Hepatocyte (in vitro differentiated cells): ENCODE data around the gene HSPA12A. TPM values are rescaled to one million over a fixed set of nuclear protein-coding genes. Genes with fewer than 3 reads are reported as not detected.

Experiments
- DNase-seq: peaks from one replicate; pipeline ENCODE4 v3.0.0-alpha.2; 2016; ENCODE audit warnings: low spot score
- H2AFZ ChIP-seq: fragments of 200-600 bp; sonication (generic); 2 replicates; pipeline ENCODE4 v1.6.0; 2016; ENCODE audit warnings: antibody characterized with exemption, mild to moderate bottlenecking
- H3K27ac ChIP-seq: fragments of 200-600 bp; sonication (generic); 2 replicates; pipeline ENCODE4 v1.5.1; 2016; ENCODE audit warnings: mild to moderate bottlenecking
- H3K27me3 ChIP-seq: fragments of 200-600 bp; sonication (generic); 2 replicates; pipeline ENCODE4 v1.6.1; 2016
- H3K36me3 ChIP-seq: fragments of 200-600 bp; sonication (generic); replicated peaks from 2 replicates; pipeline ENCODE4 v1.5.1; 2016; ENCODE audit warnings: low read depth; ENCODE audit not compliant: insufficient read depth
- H3K4me1 ChIP-seq: fragments of 200-600 bp; sonication (generic); 2 replicates; pipeline ENCODE4 v1.5.1; 2016; ENCODE audit warnings: mild to moderate bottlenecking, moderate library complexity; ENCODE audit not compliant: insufficient read depth
- H3K4me2 ChIP-seq: fragments of 200-600 bp; sonication (generic); 2 replicates; pipeline ENCODE4 v1.6.0; 2016
- H3K4me3 ChIP-seq: fragments of 200-600 bp; sonication (generic); 2 replicates; pipeline ENCODE4 v1.5.1; 2016; ENCODE audit warnings: mild to moderate bottlenecking
- H3K79me2 ChIP-seq: fragments of 200-600 bp; sonication (generic); 2 replicates; pipeline ENCODE4 v1.6.0; 2017; ENCODE audit warnings: mild to moderate bottlenecking
- H3K9me2 ChIP-seq: fragments of 200-600 bp; sonication (generic); replicated peaks from 2 replicates; pipeline ENCODE4 v1.6.0; 2017; ENCODE audit warnings: mild to moderate bottlenecking; ENCODE audit not compliant: insufficient read depth
- H3K9me3 ChIP-seq: fragments of 200-600 bp; sonication (generic); 2 replicates; pipeline ENCODE4 v1.5.1; 2016; ENCODE audit warnings: low read depth, mild to moderate bottlenecking
- H4K20me1 ChIP-seq: fragments of 200-600 bp; sonication (generic); 2 replicates; pipeline ENCODE4 v1.6.0; 2016; ENCODE audit warnings: mild to moderate bottlenecking; ENCODE audit not compliant: insufficient read depth, poor library complexity, severe bottlenecking
- CTCF ChIP-seq: fragments of 200-600 bp; sonication (generic); IDR thresholded peaks from 2 replicates; pipeline ENCODE4 v1.5.1; 2016; ENCODE audit warnings: antibody characterized with exemption, mild to moderate bottlenecking; ENCODE audit not compliant: poor library complexity
- EZH2 ChIP-seq: fragments of 200-600 bp; sonication (generic); IDR thresholded peaks from 2 replicates; pipeline ENCODE4 v1.6.1; 2016; ENCODE audit warnings: antibody characterized with exemption, mild to moderate bottlenecking, borderline replicate concordance
- EZH2phosphoT487 ChIP-seq: fragments of 200-600 bp; sonication (generic); IDR thresholded peaks from one replicate; pipeline ENCODE4 v1.6.1; 2018; ENCODE audit warnings: antibody characterized with exemption, mild to moderate bottlenecking, low read depth, moderate library complexity; ENCODE audit not compliant: unreplicated experiment, severe bottlenecking
- WGBS: methylation state at CpG from one replicate; pipeline ENCODE4 v1.1.6; 2016; ENCODE audit warnings: low lambda C conversion rate; ENCODE audit errors: missing lambda C conversion rate; 5-methylcytosine and 5-hydroxymethylcytosine counted together
- polyA plus RNA-seq: library from polyadenylated mRNA; unstranded; fragments of >200 nt; fragmentation: Nextera tagmentation; extraction: Ambion mirVana; gene quantifications from 2 replicates; pipeline ENCODE4 v1.2.1, GENCODE V29; 2016
- total RNA-seq: library from RNA; depleted of rRNA; stranded (reverse); fragments of >200 nt; gene quantifications from 2 replicates; pipeline ENCODE4 v1.2.3, GENCODE V29; 2014

The HSPA12A gene
- total and polyA plus RNA-seq, 2 experiments from 2014 or later = 8.7 to 9.9 TPM

GRCh38 chr10:116784651-116785050, 42.3 kb upstream of the HSPA12A start:
- no peaks in the 10 kb centered on the region for H4K20me1 ChIP-seq
- no peaks in the 10 kb centered on the region for H3K79me2 ChIP-seq
- no peaks in the 10 kb centered on the region for H3K9me3 ChIP-seq
- no peak overlapping the region for H3K4me2 ChIP-seq
- no peak overlapping the region for H2AFZ ChIP-seq
- no peaks in the 10 kb centered on the region for H3K9me2 ChIP-seq
- DNase-seq = no peak
- H3K27ac ChIP-seq = no peak overlapping the region
- H3K4me3 ChIP-seq = no peak overlapping the region
- H3K27me3 ChIP-seq = no peaks in the 10 kb centered on the region
- no peaks in the 10 kb centered on the region for H3K36me3 ChIP-seq
- TF ChIP-seq CTCF = no peak
- no peaks in the 10 kb centered on the region for H3K4me1 ChIP-seq
- 88% methylated on average over 7 of the region's 7 CpGs for WGBS

GRCh38 chr10:116784035-116784434, 41.7 kb upstream of the HSPA12A start:
- no peak overlapping the region for H3K27ac ChIP-seq
- H4K20me1 ChIP-seq = no peaks in the 10 kb centered on the region
- no peaks in the 10 kb centered on the region for H3K9me2 ChIP-seq
- H3K4me2 ChIP-seq = no peak overlapping the region
- 96% methylated on average over 3 of the region's 3 CpGs for WGBS
- no peak for DNase-seq
- H3K36me3 ChIP-seq = no peaks in the 10 kb centered on the region
- H3K27me3 ChIP-seq = no peaks in the 10 kb centered on the region
- no peaks in the 10 kb centered on the region for H3K9me3 ChIP-seq
- no peak for TF ChIP-seq EZH2
- no peak for TF ChIP-seq CTCF
- TF ChIP-seq EZH2phosphoT487 = no peak
- no peaks in the 10 kb centered on the region for H3K79me2 ChIP-seq
- H2AFZ ChIP-seq = no peak overlapping the region
- H3K4me3 ChIP-seq = no peak overlapping the region
- no peaks in the 10 kb centered on the region for H3K4me1 ChIP-seq

- no peak overlapping the region for H3K4me3 ChIP-seq
- H3K4me2 ChIP-seq = no peak overlapping the region
- no peaks in the 10 kb centered on the region for H3K9me3 ChIP-seq
- WGBS = 83% methylated on average over 13 of the region's 13 CpGs
- H2AFZ ChIP-seq = no peak overlapping the region
- no peaks in the 10 kb centered on the region for H4K20me1 ChIP-seq
- H3K9me2 ChIP-seq = no peaks in the 10 kb centered on the region
- H3K36me3 ChIP-seq = no peaks in the 10 kb centered on the region
- no peaks in the 10 kb centered on the region for H3K79me2 ChIP-seq
- no peaks in the 10 kb centered on the region for H3K4me1 ChIP-seq
- TF ChIP-seq EZH2phosphoT487 = no peak
- TF ChIP-seq EZH2 = no peak
- TF ChIP-seq CTCF = no peak
- H3K27ac ChIP-seq = no peak overlapping the region
- H3K27me3 ChIP-seq = no peaks in the 10 kb centered on the region
- DNase-seq = no peak
These were observed 40.8 kb upstream of the HSPA12A start for GRCh38 chr10:116783011-116783655.
